ENCODE measurements around the gene IER3. TPM values are rescaled to one million over a fixed set of nuclear protein-coding genes. Genes with fewer than 3 reads are reported as not detected.

Gene IER3
- total and polyA plus RNA-seq, 2 experiments from 2014 or later, result 19.9 to 21.2 TPM

DNA sequence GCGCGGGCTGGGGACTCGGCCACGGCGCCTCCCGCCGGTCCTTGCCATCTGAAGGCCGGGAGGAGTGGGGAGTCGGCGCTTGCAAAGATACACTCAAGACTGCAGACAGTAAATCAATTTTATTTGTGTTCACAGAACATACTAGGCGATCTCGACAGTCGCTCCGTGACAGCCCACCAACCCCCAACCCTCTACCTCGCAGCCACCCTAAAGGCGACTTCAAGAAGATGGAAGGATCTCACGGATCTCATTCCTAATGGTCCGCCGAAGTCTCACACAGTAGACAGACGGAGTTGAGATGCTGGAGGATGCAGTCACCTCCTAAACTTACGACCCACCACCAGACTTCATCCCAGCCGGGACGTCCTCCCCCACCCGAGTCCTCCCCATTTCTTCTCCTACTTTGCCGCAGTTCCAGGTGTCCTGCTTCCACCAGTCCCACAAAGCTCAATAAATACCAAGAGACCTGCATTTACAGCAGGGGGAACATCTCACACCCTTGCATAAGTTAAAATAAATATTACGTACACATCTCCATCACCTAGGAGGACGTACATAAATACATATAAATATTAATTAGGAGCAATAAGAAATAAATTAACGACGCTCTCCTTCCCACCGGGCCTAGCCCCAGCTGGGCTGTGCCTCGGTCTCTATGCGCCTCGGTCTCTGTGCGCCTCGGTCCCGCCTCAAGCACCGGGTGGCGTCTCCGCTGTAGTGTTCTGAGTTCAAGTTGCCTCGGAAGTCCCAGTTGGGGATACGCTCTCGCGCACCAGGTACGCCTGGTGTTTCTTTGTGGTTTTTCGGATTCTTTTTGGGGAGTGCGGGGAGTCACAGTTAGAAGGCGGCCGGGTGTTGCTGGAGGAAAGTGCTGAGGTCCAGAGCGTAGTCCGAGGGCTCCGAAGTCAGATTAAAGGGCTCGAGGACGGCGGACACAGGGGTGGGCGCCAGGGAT is 971 bp downstream of the IER3 start:
- peak overlapping the region; percentile 84; the same call in 1 of the 2 replicates for H2AFZ ChIP-seq
- Mint-ChIP-seq H3K36me3 (ENCODE audit: low read depth) (peaks cover 40% of the 10 kb centered on the region), H3K9me3 (no peaks in the 10 kb centered on the region; the same call in 2 of the 3 replicates), H3K27me3 (ENCODE audit: insufficient read depth, low read depth, poor library complexity) (peaks cover 23% of the 10 kb centered on the region), H3K4me3 (peak overlapping the region; percentile 92), H3K27ac (peak overlapping the region; percentile 78; the same call in 1 of the 2 replicates), H3K4me1 (peaks cover 23% of the 10 kb centered on the region)
- ATAC-seq (peak; percentile 7), DNase-seq (ENCODE audit: low spot score) (no peak)
- H3K36me3 ChIP-seq (ENCODE audit: insufficient read depth), result peaks cover 18% of the 10 kb centered on the region; the same call in 1 of the 2 replicates
- TF ChIP-seq EZH2phosphoT487 (IDR thresholded peaks at IDR 0.05; ENCODE audit: unreplicated experiment), result no peak
- TF ChIP-seq POLR2AphosphoS5 (IDR thresholded peaks at IDR 0.05; ENCODE audit: low read depth), result no peak
- no peak for TF ChIP-seq JUNB (IDR thresholded peaks at IDR 0.05; ENCODE audit: unreplicated experiment)
- TF ChIP-seq, protein P1, sequence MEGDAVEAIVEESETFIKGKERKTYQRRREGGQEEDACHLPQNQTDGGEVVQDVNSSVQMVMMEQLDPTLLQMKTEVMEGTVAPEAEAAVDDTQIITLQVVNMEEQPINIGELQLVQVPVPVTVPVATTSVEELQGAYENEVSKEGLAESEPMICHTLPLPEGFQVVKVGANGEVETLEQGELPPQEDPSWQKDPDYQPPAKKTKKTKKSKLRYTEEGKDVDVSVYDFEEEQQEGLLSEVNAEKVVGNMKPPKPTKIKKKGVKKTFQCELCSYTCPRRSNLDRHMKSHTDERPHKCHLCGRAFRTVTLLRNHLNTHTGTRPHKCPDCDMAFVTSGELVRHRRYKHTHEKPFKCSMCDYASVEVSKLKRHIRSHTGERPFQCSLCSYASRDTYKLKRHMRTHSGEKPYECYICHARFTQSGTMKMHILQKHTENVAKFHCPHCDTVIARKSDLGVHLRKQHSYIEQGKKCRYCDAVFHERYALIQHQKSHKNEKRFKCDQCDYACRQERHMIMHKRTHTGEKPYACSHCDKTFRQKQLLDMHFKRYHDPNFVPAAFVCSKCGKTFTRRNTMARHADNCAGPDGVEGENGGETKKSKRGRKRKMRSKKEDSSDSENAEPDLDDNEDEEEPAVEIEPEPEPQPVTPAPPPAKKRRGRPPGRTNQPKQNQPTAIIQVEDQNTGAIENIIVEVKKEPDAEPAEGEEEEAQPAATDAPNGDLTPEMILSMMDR (conservative IDR thresholded peaks at IDR 0.05; ENCODE audit: low read depth in 2 of 2), result no peak
- TF ChIP-seq, protein P2, sequence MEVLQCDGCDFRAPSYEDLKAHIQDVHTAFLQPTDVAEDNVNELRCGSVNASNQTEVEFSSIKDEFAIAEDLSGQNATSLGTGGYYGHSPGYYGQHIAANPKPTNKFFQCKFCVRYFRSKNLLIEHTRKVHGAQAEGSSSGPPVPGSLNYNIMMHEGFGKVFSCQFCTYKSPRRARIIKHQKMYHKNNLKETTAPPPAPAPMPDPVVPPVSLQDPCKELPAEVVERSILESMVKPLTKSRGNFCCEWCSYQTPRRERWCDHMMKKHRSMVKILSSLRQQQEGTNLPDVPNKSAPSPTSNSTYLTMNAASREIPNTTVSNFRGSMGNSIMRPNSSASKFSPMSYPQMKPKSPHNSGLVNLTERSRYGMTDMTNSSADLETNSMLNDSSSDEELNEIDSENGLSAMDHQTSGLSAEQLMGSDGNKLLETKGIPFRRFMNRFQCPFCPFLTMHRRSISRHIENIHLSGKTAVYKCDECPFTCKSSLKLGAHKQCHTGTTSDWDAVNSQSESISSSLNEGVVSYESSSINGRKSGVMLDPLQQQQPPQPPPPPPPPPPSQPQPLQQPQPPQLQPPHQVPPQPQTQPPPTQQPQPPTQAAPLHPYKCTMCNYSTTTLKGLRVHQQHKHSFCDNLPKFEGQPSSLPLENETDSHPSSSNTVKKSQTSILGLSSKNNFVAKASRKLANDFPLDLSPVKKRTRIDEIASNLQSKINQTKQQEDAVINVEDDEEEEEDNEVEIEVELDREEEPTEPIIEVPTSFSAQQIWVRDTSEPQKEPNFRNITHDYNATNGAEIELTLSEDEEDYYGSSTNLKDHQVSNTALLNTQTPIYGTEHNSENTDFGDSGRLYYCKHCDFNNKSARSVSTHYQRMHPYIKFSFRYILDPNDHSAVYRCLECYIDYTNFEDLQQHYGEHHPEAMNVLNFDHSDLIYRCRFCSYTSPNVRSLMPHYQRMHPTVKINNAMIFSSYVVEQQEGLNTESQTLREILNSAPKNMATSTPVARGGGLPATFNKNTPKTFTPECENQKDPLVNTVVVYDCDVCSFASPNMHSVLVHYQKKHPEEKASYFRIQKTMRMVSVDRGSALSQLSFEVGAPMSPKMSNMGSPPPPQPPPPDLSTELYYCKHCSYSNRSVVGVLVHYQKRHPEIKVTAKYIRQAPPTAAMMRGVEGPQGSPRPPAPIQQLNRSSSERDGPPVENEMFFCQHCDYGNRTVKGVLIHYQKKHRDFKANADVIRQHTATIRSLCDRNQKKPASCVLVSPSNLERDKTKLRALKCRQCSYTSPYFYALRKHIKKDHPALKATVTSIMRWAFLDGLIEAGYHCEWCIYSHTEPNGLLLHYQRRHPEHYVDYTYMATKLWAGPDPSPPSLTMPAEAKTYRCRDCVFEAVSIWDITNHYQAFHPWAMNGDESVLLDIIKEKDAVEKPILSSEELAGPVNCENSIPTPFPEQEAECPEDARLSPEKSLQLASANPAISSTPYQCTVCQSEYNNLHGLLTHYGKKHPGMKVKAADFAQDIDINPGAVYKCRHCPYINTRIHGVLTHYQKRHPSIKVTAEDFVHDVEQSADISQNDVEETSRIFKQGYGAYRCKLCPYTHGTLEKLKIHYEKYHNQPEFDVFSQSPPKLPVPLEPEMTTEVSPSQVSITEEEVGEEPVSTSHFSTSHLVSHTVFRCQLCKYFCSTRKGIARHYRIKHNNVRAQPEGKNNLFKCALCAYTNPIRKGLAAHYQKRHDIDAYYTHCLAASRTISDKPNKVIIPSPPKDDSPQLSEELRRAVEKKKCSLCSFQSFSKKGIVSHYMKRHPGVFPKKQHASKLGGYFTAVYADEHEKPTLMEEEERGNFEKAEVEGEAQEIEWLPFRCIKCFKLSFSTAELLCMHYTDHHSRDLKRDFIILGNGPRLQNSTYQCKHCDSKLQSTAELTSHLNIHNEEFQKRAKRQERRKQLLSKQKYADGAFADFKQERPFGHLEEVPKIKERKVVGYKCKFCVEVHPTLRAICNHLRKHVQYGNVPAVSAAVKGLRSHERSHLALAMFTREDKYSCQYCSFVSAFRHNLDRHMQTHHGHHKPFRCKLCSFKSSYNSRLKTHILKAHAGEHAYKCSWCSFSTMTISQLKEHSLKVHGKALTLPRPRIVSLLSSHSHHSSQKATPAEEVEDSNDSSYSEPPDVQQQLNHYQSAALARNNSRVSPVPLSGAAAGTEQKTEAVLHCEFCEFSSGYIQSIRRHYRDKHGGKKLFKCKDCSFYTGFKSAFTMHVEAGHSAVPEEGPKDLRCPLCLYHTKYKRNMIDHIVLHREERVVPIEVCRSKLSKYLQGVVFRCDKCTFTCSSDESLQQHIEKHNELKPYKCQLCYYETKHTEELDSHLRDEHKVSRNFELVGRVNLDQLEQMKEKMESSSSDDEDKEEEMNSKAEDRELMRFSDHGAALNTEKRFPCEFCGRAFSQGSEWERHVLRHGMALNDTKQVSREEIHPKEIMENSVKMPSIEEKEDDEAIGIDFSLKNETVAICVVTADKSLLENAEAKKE (CRISPR knock-in tag; IDR thresholded peaks at IDR 0.05), result no peak
- TF ChIP-seq, protein P3, sequence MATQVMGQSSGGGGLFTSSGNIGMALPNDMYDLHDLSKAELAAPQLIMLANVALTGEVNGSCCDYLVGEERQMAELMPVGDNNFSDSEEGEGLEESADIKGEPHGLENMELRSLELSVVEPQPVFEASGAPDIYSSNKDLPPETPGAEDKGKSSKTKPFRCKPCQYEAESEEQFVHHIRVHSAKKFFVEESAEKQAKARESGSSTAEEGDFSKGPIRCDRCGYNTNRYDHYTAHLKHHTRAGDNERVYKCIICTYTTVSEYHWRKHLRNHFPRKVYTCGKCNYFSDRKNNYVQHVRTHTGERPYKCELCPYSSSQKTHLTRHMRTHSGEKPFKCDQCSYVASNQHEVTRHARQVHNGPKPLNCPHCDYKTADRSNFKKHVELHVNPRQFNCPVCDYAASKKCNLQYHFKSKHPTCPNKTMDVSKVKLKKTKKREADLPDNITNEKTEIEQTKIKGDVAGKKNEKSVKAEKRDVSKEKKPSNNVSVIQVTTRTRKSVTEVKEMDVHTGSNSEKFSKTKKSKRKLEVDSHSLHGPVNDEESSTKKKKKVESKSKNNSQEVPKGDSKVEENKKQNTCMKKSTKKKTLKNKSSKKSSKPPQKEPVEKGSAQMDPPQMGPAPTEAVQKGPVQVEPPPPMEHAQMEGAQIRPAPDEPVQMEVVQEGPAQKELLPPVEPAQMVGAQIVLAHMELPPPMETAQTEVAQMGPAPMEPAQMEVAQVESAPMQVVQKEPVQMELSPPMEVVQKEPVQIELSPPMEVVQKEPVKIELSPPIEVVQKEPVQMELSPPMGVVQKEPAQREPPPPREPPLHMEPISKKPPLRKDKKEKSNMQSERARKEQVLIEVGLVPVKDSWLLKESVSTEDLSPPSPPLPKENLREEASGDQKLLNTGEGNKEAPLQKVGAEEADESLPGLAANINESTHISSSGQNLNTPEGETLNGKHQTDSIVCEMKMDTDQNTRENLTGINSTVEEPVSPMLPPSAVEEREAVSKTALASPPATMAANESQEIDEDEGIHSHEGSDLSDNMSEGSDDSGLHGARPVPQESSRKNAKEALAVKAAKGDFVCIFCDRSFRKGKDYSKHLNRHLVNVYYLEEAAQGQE (IDR thresholded peaks at IDR 0.05; ENCODE audit: unreplicated experiment), result no peak
- TF ChIP-seq, protein P4, sequence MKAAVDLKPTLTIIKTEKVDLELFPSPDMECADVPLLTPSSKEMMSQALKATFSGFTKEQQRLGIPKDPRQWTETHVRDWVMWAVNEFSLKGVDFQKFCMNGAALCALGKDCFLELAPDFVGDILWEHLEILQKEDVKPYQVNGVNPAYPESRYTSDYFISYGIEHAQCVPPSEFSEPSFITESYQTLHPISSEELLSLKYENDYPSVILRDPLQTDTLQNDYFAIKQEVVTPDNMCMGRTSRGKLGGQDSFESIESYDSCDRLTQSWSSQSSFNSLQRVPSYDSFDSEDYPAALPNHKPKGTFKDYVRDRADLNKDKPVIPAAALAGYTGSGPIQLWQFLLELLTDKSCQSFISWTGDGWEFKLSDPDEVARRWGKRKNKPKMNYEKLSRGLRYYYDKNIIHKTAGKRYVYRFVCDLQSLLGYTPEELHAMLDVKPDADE (IDR thresholded peaks at IDR 0.05), result no peak
- peaks cover 9% of the 10 kb centered on the region for H4K20me1 ChIP-seq (replicated peaks; ENCODE audit: insufficient read depth)
- no peaks in the 10 kb centered on the region for H3K9me2 ChIP-seq (ENCODE audit: insufficient read depth)
- peaks cover 8% of the 10 kb centered on the region for H3K27me3 ChIP-seq (ENCODE audit: insufficient read depth)
- peaks cover 20% of the 10 kb centered on the region for H3K79me2 ChIP-seq (replicated peaks; ENCODE audit: insufficient read depth)
- H3K4me2 ChIP-seq, result peak overlapping the region; percentile 90
- H3K4me1 ChIP-seq (ENCODE audit: insufficient read depth), result peaks cover 19% of the 10 kb centered on the region
- peaks cover 27% of the 10 kb centered on the region for H3F3A ChIP-seq (replicated peaks; ENCODE audit: low read depth)
- peak overlapping the region; percentile 76 for H3K27ac ChIP-seq (ENCODE audit: low read depth)
- H3K4me3 ChIP-seq, result peak overlapping the region; percentile 90
